Activated T-cell treated with anti-CD3 and anti-CD28 coated beads, Interleukin-2, amount 50 U/mL, for 4 hours (primary cell): ENCODE measurements around the gene RAPGEF4. TPM values are rescaled to one million over a fixed set of nuclear protein-coding genes. Genes with fewer than 3 reads are reported as not detected.

Experiments used
- ATAC-seq, 2 donors: fragments of 200-7000 bp; cut with Tn5 transposase; one replicate each; pipeline ENCODE4 v1.10.0; 2021
- DNase-seq: peaks from one replicate; pipeline ENCODE4 v3.0.0-alpha.2; 2020
- H3K27me3 Mint-ChIP-seq: one replicate; pipeline ENCODE4 v1.8.0; 2021; ENCODE audit warnings: low read depth, mixed read lengths
- H3K36me3 Mint-ChIP-seq: one replicate; pipeline ENCODE4 v1.8.0; 2022; ENCODE audit warnings: mixed read lengths; ENCODE audit not compliant: insufficient read depth
- H3K4me1 Mint-ChIP-seq: one replicate; pipeline ENCODE4 v1.8.0; 2021; ENCODE audit warnings: low read depth, mixed read lengths
- H3K4me3 Mint-ChIP-seq: one replicate; pipeline ENCODE4 v1.8.0; 2021; ENCODE audit warnings: mild to moderate bottlenecking, moderate library complexity, mixed read lengths
- H3K9me3 Mint-ChIP-seq: one replicate; pipeline ENCODE4 v1.8.0; 2021; ENCODE audit warnings: mixed read lengths
- total RNA-seq, 3 donors: library from RNA; stranded (reverse); gene quantifications; one replicate each; pipeline ENCODE4 v1.2.1, GENCODE V29; 2021

RAPGEF4 gene
- under 1 TPM; 0.20 to 0.47 (median 0.33) TPM for total RNA-seq

GRCh38 chr2:172735582-172736423, at the start of gene RAPGEF4:
Gene RAPGEF4, plus strand, starts transcription at chr2:172735845. Its CDS starts 139 bp downstream, at chr2:172735984.
- ATAC-seq, result peak; percentile 53 to 60
- H3K27me3 Mint-ChIP-seq, result peaks cover 62% of the 10 kb centered on the region

DNA sequence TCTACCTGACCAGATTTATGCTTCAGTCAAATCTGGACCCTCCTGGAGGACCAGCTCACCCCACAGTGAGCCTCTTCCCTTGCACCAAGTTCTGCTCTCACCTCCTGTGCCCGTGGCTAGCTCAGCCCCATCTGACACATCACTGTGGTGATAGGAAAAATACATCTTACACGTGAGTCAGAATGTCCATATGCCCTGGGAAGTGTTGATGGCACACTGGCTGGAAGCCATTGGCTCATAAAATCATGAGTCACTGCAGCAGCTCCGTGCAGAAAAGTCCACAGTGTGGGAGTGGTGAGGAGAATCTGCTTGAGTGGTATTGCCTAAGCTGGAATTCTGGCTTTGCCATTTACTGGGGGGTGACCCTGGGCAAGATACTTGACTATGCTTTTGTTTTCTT, 42.6 kb upstream of the RAPGEF4 start:
- DNase-seq (peak; percentile 23), ATAC-seq (peak; percentile 95 to 96)
- peaks cover 31% of the 10 kb centered on the region for H3K4me1 Mint-ChIP-seq
- peaks cover 3% of the 10 kb centered on the region for H3K27me3 Mint-ChIP-seq
- H3K9me3 Mint-ChIP-seq, result peaks cover 4% of the 10 kb centered on the region
- no peaks in the 10 kb centered on the region for H3K36me3 Mint-ChIP-seq
- H3K4me3 Mint-ChIP-seq, result no peak overlapping the region

More at GRCh38 chr2:172735582-172736423, at the start of gene RAPGEF4:
- Mint-ChIP-seq H3K4me3 (peak within 1 kb of the TSS; percentile 62), H3K36me3 (no peaks in the 10 kb centered on the region), H3K9me3 (no peaks in the 10 kb centered on the region), H3K4me1 (peaks cover 6% of the 10 kb centered on the region)
- no peak for DNase-seq

DNA sequence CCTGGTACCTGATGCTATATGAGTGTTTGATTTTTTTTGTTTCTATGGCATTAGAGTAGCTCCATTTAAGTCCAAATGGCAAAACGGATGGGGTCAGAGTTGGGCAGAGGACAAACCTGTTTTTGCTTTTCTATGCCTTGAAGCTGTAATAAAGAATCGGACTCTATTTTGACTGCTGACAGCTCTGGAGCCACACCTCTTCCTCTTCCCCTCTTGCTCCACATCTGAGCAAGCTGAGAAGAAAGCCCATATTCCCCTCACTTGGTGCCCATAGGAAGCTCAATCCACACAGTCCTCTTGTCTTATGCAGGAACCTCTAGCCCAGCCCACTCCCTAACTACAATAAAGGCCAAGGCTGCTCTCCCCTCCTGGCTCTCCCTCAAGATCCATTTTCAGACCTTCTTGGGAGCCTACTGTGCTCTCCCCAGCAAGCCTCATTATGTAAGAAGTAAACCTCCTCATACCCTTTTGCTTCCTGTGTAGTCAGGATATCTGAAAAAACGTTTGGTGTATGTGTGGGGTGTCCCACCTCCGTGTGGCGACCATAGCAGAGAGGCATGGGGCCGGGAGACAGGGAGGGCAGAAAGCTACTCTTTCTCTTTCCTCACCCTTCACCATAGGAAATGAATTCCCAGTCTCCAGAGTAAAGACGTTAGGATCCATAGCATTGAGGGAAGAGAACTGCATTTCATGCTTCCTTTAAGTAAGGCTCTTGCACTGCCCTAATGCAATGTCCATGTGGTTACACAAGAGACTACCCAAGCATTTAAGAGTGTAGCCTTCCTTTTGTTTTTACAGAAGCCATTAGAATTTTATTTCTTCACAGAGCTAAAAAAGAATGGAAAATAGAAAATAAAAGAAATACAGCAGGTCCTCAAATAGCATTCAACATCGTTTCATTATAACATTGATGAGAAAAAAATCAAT, 41.9 kb upstream of the RAPGEF4 start:
- Mint-ChIP-seq H3K36me3 (no peaks in the 10 kb centered on the region), H3K27me3 (no peaks in the 10 kb centered on the region), H3K4me1 (peaks cover 39% of the 10 kb centered on the region), H3K4me3 (peak overlapping the region; percentile 1), H3K9me3 (no peaks in the 10 kb centered on the region)
- DNase-seq (no peak), ATAC-seq (no peak)

- DNase-seq, result no peak
- no peaks in the 10 kb centered on the region for H3K9me3 Mint-ChIP-seq
- H3K27me3 Mint-ChIP-seq, result no peaks in the 10 kb centered on the region
- H3K4me3 Mint-ChIP-seq, result no peak overlapping the region
- H3K36me3 Mint-ChIP-seq, result no peaks in the 10 kb centered on the region
- peaks cover 32% of the 10 kb centered on the region for H3K4me1 Mint-ChIP-seq
- no peak for ATAC-seq
These were observed 38.3 kb upstream of the RAPGEF4 start for GRCh38 chr2:172697296-172697695.

GRCh38 chr2:172698041-172698863, 37.4 kb upstream of the RAPGEF4 start:
- ATAC-seq (peak; percentile 93 to 94), DNase-seq (no peak)
- H3K36me3 Mint-ChIP-seq, result no peaks in the 10 kb centered on the region
- no peaks in the 10 kb centered on the region for H3K27me3 Mint-ChIP-seq
- H3K4me1 Mint-ChIP-seq, result peaks cover 23% of the 10 kb centered on the region
- H3K9me3 Mint-ChIP-seq, result no peaks in the 10 kb centered on the region
- H3K4me3 Mint-ChIP-seq, result no peak overlapping the region

DNA sequence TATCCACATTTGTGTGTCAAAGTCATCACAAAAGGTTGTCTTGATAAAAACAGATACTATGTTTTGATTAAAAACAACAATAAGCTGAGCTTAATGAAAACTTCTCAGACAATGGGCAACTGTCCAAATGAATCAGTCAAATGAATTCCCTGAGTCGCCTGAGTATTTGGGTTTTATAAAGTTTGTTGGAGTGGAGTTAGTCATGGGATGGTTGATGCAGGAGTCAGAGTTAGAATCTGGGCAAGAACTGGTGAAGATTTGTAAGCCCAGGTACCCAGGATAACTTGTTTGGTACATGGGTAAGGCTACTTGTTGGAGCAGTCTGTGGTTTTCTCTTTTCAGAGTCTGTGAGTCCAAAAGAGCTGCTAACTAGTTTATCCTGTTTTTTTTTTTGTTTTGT, 34.4 kb upstream of the RAPGEF4 start:
- no peak for DNase-seq
- Mint-ChIP-seq H3K27me3 (no peaks in the 10 kb centered on the region), H3K9me3 (no peaks in the 10 kb centered on the region), H3K4me1 (peaks cover 15% of the 10 kb centered on the region), H3K36me3 (no peaks in the 10 kb centered on the region), H3K4me3 (no peak overlapping the region)
- ATAC-seq, result no peak

DNA sequence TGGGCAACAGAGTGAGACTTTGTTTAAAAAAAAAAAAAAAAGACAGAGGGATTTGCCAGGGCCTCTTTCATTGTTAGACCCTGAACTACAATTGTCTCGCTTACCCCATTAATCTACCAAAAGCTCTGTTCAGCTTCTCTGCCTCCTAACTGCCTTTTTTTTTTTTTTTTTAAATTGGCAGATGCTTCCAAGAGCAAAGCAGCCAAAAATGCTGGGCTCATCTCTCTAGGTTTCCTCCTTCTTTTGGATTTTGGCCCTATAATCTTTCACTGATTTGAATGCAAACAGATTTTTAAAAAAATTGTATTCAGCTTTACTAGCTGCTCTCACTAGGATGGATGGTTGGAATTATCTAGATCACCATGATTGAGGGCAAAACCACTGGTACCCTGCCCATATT, 33.2 kb upstream of the RAPGEF4 start:
- DNase-seq, result no peak
- Mint-ChIP-seq H3K36me3 (no peaks in the 10 kb centered on the region), H3K27me3 (peaks cover 6% of the 10 kb centered on the region), H3K4me1 (peaks cover 13% of the 10 kb centered on the region), H3K9me3 (no peaks in the 10 kb centered on the region), H3K4me3 (no peak overlapping the region)
- no peak for ATAC-seq

DNA sequence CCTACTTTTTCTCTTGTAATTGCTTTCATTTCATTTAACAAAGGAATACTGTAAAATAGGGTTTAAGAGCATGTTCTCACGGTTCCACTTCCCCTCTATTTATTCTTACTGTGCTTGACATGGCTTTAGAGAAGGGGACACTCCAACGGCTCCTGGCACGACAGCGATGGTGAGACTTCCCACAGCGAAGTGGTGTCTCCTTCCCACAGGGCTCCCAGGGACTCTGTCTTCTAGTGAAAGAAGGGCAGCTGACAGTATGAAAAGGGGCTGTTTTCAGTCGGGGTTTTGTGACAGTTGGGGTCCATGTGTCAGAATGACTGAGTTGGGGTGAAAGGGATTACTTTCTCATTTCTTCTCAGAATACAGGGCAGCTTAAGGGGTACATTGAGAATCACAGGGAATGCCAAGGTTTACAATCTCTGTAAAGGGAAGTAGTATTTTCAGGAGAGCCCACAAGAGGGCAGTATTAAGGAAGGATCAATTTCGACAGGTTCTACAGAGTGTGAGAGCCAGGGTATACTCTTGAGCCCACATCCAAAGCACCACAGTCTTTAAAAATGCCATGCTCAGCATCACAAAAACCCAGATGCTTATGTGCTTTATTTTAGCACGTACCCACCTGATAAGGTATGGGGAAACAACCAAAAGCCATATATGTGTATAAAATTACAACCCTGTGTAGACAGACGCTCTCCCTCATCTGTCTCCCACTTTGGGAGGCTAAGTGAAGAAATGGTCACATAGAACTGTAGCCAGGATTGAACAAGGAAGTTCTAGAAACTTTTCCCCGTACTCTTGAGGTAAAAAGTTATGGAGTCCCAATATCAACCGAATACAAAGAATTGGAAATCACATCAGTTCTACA, 31.3 kb upstream of the RAPGEF4 start:
- H3K9me3 Mint-ChIP-seq, result no peaks in the 10 kb centered on the region
- ATAC-seq (peak in 1 of 2 donors; percentile 48), DNase-seq (no peak)
- H3K27me3 Mint-ChIP-seq, result peaks cover 11% of the 10 kb centered on the region
- no peaks in the 10 kb centered on the region for H3K36me3 Mint-ChIP-seq
- no peak overlapping the region for H3K4me3 Mint-ChIP-seq
- no peaks in the 10 kb centered on the region for H3K4me1 Mint-ChIP-seq

DNA sequence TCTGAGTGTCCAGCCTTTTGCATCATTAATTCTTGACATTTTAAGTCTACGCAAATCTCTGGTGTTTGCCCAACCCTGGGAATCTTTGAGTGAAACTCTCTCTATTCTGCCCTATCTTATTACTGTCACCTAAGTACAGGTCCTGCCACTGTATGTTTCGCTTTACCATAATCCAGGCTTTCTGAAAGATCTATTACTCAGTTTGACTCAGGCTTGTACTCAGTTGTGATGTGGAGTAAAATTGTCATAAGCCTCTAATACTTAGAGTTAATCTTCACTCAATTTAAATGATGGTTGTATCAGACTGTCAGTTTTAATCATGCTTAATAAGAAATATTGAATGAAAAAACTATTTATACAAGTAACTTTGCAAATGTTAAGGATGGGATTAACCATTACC, 30.3 kb upstream of the RAPGEF4 start:
- H3K4me1 Mint-ChIP-seq, result no peaks in the 10 kb centered on the region
- ATAC-seq (no peak), DNase-seq (no peak)
- no peaks in the 10 kb centered on the region for H3K9me3 Mint-ChIP-seq
- peaks cover 11% of the 10 kb centered on the region for H3K27me3 Mint-ChIP-seq
- H3K4me3 Mint-ChIP-seq, result no peak overlapping the region
- H3K36me3 Mint-ChIP-seq, result no peaks in the 10 kb centered on the region

- no peak for ATAC-seq
- H3K4me1 Mint-ChIP-seq, result no peaks in the 10 kb centered on the region
- no peak overlapping the region for H3K4me3 Mint-ChIP-seq
- no peak for DNase-seq
- no peaks in the 10 kb centered on the region for H3K36me3 Mint-ChIP-seq
- peaks cover 11% of the 10 kb centered on the region for H3K27me3 Mint-ChIP-seq
- H3K9me3 Mint-ChIP-seq, result no peaks in the 10 kb centered on the region
These were observed 27.4 kb upstream of the RAPGEF4 start for GRCh38 chr2:172708247-172708646.

- DNase-seq, result no peak
- Mint-ChIP-seq H3K36me3 (no peaks in the 10 kb centered on the region), H3K9me3 (no peaks in the 10 kb centered on the region), H3K27me3 (peaks cover 11% of the 10 kb centered on the region), H3K4me3 (no peak overlapping the region), H3K4me1 (no peaks in the 10 kb centered on the region)
- ATAC-seq, result no peak
These were observed 25.9 kb upstream of the RAPGEF4 start for GRCh38 chr2:172709566-172710291.

DNA sequence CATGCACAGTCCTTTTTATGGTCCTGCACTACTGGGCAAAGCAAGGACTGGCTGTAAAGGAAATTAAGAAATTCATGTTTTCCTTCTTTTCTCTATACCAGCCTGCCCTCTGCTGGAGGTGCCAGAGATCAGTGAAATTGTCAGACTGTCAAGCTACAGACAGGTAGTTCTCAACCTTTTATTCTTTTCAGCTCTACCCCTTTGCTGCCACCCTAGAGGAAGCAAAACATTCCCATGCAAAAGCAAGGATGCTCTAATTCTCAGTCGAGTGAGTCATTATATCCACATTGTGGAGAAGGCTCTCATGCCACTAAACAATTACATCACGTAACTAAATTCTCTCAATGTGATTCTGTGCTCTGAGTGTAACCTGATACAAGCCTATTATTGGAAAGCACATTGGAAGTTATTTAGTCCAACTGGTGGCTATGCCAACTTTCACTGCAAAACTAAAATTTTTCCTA, 25.0 kb upstream of the RAPGEF4 start:
- no peaks in the 10 kb centered on the region for H3K36me3 Mint-ChIP-seq
- ATAC-seq, result no peak
- no peaks in the 10 kb centered on the region for H3K9me3 Mint-ChIP-seq
- peaks cover 11% of the 10 kb centered on the region for H3K27me3 Mint-ChIP-seq
- peak; percentile 21 for DNase-seq
- H3K4me1 Mint-ChIP-seq, result no peaks in the 10 kb centered on the region
- H3K4me3 Mint-ChIP-seq, result no peak overlapping the region

- no peak for ATAC-seq
- Mint-ChIP-seq H3K36me3 (no peaks in the 10 kb centered on the region), H3K27me3 (peaks cover 11% of the 10 kb centered on the region), H3K4me3 (no peak overlapping the region), H3K4me1 (no peaks in the 10 kb centered on the region), H3K9me3 (no peaks in the 10 kb centered on the region)
- DNase-seq, result no peak
These were observed 24.5 kb upstream of the RAPGEF4 start for GRCh38 chr2:172711110-172711509.
